Loucy (cell line): ENCODE data around the gene SPECC1.
"Not testable (repeated sequence)": the region's sequence is repeated elsewhere in the genome, so short reads cannot be mapped to it uniquely, and the experiment has no call there.

ENCODE experiments used
- H2AFZ ChIP-seq: fragments of 200-600 bp; sonication (generic); 2 replicates; pipeline ENCODE4 v1.6.0; 2016; ENCODE audit warnings: antibody characterized with exemption, mild to moderate bottlenecking, low read length, moderate library complexity
- H3F3A ChIP-seq: fragments of 200-600 bp; 2 replicates; pipeline ENCODE4 v1.6.0; 2016; ENCODE audit warnings: antibody characterized with exemption, low read depth, mild to moderate bottlenecking
- H3K27me3 ChIP-seq: fragments of 200-600 bp; sonication (generic); 2 replicates; pipeline ENCODE4 v1.6.1; 2014; ENCODE audit warnings: low read length, mild to moderate bottlenecking; ENCODE audit not compliant: insufficient read depth, poor library complexity, severe bottlenecking
- H3K36me3 ChIP-seq: fragments of 200-600 bp; sonication (generic); 2 replicates; pipeline ENCODE4 v1.6.1; 2016; ENCODE audit warnings: low read length; ENCODE audit not compliant: insufficient read depth
- H3K4me1 ChIP-seq: fragments of 200-600 bp; sonication (generic); 2 replicates; pipeline ENCODE4 v1.5.1; 2014; ENCODE audit warnings: low read length, mild to moderate bottlenecking; ENCODE audit not compliant: insufficient read depth, poor library complexity, severe bottlenecking
- H3K4me2 ChIP-seq: fragments of 200-600 bp; sonication (generic); 2 replicates; pipeline ENCODE4 v1.6.0; 2014; ENCODE audit warnings: antibody characterized with exemption, low read length, low read depth, mild to moderate bottlenecking; ENCODE audit not compliant: poor library complexity, severe bottlenecking
- H3K4me3 ChIP-seq: fragments of 200-600 bp; sonication (generic); 2 replicates; pipeline ENCODE4 v1.5.1; 2014; ENCODE audit warnings: low read length, mild to moderate bottlenecking, mixed read lengths; ENCODE audit not compliant: poor library complexity, severe bottlenecking
- H3K79me2 ChIP-seq: fragments of 200-600 bp; sonication (generic); 2 replicates; pipeline ENCODE4 v1.6.1; 2014; ENCODE audit warnings: low read length; ENCODE audit not compliant: insufficient read depth
- H3K9ac ChIP-seq: fragments of 200-600 bp; sonication (generic); 2 replicates; pipeline ENCODE4 v1.6.0; 2014; ENCODE audit warnings: mild to moderate bottlenecking, low read depth, low read length, moderate library complexity; ENCODE audit not compliant: poor library complexity, severe bottlenecking
- H3K9me2 ChIP-seq: fragments of 200-600 bp; sonication (generic); replicated peaks from 2 replicates; pipeline ENCODE4 v1.6.1; 2016; ENCODE audit warnings: low read depth, low read length, mixed read lengths
- H3K9me3 ChIP-seq: fragments of 200-600 bp; sonication (generic); 2 replicates; pipeline ENCODE4 v1.6.1; 2014; ENCODE audit warnings: mild to moderate bottlenecking, antibody characterized with exemption, low read length, low read depth; ENCODE audit not compliant: insufficient read depth
- H4K20me1 ChIP-seq: fragments of 200-600 bp; sonication (generic); 2 replicates; pipeline ENCODE4 v1.6.0; 2014; ENCODE audit warnings: antibody characterized with exemption, low read length, mild to moderate bottlenecking; ENCODE audit not compliant: insufficient read depth, poor library complexity, severe bottlenecking
- EZH2phosphoT487 ChIP-seq: fragments of 200-600 bp; IDR thresholded peaks from 2 replicates; pipeline ENCODE4 v1.6.1; 2018; ENCODE audit warnings: antibody characterized with exemption, mild to moderate bottlenecking, moderate library complexity, borderline replicate concordance
- TF ChIP-seq, protein P1 (sequence below): fragments of 200-600 bp; sonication (generic); conservative IDR thresholded peaks from 2 replicates; pipeline ENCODE4 v1.5.1; 2014; ENCODE audit warnings: mild to moderate bottlenecking, antibody characterized with exemption, low read length

The SPECC1 gene

DNA sequence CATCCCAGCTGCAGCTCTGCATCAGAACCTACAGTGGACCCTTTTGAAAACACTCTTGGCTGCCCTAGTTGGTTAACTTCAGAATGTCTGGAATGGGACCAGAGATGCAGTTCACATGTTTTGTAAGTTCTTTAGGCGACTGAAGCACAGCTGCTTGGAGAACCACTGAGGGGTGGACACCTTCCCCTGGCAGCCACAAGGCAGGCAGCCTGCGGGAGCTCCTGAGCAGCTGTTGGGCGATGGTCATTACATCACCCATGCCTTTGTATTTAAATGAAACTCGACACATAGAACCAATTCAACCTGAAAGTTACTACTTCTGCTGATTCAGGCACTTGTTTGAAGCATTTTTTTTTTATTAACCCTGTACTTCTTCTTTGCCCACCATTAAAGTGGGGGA lies 306.7 kb downstream of the SPECC1 start:
- H3K4me1 ChIP-seq, result no peaks in the 10 kb centered on the region
- H2AFZ ChIP-seq, result no peak overlapping the region
- no peaks in the 10 kb centered on the region for H3K79me2 ChIP-seq
- no peak overlapping the region for H3K4me3 ChIP-seq
- H3K9me3 ChIP-seq, result no peaks in the 10 kb centered on the region
- H3K36me3 ChIP-seq, result no peaks in the 10 kb centered on the region
- no peak for TF ChIP-seq EZH2phosphoT487
- TF ChIP-seq, protein P1, sequence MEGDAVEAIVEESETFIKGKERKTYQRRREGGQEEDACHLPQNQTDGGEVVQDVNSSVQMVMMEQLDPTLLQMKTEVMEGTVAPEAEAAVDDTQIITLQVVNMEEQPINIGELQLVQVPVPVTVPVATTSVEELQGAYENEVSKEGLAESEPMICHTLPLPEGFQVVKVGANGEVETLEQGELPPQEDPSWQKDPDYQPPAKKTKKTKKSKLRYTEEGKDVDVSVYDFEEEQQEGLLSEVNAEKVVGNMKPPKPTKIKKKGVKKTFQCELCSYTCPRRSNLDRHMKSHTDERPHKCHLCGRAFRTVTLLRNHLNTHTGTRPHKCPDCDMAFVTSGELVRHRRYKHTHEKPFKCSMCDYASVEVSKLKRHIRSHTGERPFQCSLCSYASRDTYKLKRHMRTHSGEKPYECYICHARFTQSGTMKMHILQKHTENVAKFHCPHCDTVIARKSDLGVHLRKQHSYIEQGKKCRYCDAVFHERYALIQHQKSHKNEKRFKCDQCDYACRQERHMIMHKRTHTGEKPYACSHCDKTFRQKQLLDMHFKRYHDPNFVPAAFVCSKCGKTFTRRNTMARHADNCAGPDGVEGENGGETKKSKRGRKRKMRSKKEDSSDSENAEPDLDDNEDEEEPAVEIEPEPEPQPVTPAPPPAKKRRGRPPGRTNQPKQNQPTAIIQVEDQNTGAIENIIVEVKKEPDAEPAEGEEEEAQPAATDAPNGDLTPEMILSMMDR, result no peak
- no peak overlapping the region for H3K9ac ChIP-seq
- no peaks in the 10 kb centered on the region for H3K9me2 ChIP-seq
- no peaks in the 10 kb centered on the region for H3K27me3 ChIP-seq
- no peaks in the 10 kb centered on the region for H3F3A ChIP-seq
- no peak overlapping the region for H3K4me2 ChIP-seq
- no peaks in the 10 kb centered on the region for H4K20me1 ChIP-seq

DNA sequence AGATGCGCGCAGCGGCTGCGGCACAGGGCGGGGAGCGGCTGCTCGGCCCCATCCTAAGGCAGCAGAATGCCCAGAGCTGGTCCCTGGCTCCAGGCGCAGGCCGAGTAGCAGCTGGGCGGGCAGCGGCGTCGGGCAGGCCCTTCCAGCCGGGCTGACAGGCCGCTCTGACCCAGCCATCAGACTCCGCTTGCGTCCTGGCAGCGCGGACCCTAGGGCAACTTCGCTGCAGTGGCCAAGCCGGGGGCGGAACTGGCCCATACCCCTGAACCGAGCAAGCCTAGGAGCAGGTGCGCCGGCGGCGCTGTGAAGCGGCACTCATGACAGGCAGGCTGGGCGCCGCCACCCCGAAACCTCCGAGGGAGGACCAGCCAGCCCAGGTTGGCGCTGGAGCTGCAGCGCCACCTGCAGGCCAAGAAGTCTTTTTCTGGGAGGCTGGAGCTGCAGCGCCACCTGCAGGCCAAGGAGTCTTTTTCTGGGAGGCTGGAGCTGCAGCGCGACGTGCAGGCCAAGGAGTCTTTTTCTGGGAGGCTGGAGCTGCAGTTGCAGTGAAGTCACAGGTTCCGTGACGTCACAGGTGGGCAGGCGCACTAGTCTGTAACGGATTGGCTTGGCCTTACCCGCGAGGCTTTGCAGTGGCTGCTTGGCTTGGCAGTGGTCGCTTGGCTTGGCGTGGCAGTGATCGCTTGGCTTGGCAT lies 311.5 kb downstream of the SPECC1 start:
- TF ChIP-seq, protein P1, result peak; percentile 66
- H3K4me3 ChIP-seq, H3K27me3 ChIP-seq, H3K4me1 ChIP-seq, H2AFZ ChIP-seq, H3K36me3 ChIP-seq, H4K20me1 ChIP-seq, H3K79me2 ChIP-seq, H3K4me2 ChIP-seq, H3F3A ChIP-seq, H3K9ac ChIP-seq, H3K9me3 ChIP-seq, H3K9me2 ChIP-seq: not testable (repeated sequence)

DNA sequence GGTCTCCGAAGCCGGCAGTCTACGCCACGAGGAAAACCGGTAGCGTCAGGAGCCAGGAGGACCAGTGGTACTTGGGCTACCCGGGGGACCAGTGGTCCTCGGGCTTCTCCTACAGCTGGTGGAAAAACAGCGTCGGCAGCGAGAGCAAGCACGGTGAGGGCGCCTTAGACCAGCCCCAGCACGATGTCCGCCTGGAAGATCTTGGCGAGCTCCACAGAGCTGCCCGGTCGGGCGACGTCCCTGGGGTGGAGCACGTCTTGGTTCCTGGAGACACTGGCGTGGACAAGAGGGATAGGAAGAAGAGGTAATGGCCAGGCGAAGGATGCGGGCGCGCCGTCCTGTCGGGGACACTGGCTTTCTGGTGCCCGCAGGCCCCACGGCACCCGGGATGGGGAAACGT lies 312.2 kb downstream of the SPECC1 start:
- H3K79me2 ChIP-seq, H3K9me3 ChIP-seq, H3K9me2 ChIP-seq, H3K27me3 ChIP-seq, H4K20me1 ChIP-seq, H3K4me3 ChIP-seq, H3K36me3 ChIP-seq, H3F3A ChIP-seq, H3K4me1 ChIP-seq, H2AFZ ChIP-seq, H3K9ac ChIP-seq, H3K4me2 ChIP-seq: not testable (repeated sequence)

DNA sequence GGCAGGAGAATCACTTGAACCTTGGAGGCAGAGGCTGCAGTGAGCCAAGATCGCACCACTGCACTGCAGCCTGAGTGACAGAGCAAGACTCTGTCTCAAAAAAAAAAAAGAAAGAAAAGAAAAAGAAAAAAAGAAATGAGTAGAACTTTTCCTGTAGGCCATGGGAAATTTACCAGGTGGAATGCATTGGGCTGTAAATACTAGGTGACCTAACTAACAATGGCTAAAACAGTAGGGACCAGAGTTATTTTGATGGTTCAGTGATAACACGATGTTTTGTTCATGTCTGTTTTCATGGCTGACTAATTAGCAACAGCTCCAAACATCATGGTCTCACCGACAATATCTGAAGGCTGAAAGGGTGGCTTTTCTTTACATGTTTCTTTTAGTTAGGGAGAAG lies 318.6 kb downstream of the SPECC1 start:
- H3F3A ChIP-seq, H3K4me2 ChIP-seq, H3K27me3 ChIP-seq: not testable (repeated sequence)

DNA sequence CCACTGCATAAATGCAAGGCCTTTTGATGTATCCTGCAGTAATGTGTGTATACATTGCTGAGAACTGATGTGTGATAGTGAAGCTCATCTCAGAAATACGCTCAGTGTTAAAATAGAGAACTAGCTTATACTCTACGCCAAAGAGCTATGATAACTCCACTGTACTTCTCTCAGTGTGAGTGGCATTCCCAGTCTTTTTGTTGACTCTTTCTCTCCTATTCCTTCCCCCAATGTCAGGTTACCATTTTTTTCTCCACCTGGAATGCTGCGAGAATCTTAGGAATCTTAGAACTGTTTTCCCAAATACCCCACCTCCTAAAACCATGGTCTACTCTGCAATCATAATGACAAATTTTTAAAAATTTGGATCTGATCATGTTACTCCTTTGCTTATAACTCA lies 342.2 kb downstream of the SPECC1 start:
- H3K4me2 ChIP-seq, H3K9me3 ChIP-seq, H3K36me3 ChIP-seq, H3F3A ChIP-seq, H3K27me3 ChIP-seq, H3K9ac ChIP-seq, H3K4me1 ChIP-seq, H3K9me2 ChIP-seq, H2AFZ ChIP-seq, H4K20me1 ChIP-seq, H3K4me3 ChIP-seq, H3K79me2 ChIP-seq: not testable (repeated sequence)

More for the DNA sequence above, 318.6 kb downstream of the SPECC1 start:
- not testable (repeated sequence) for H3K4me1 ChIP-seq, H3K9me2 ChIP-seq, H4K20me1 ChIP-seq, H3K79me2 ChIP-seq, H3K9ac ChIP-seq, H3K36me3 ChIP-seq, H3K9me3 ChIP-seq, H3K4me3 ChIP-seq
- peak overlapping the region; percentile 73; the same call in 1 of the 2 replicates for H2AFZ ChIP-seq

DNA sequence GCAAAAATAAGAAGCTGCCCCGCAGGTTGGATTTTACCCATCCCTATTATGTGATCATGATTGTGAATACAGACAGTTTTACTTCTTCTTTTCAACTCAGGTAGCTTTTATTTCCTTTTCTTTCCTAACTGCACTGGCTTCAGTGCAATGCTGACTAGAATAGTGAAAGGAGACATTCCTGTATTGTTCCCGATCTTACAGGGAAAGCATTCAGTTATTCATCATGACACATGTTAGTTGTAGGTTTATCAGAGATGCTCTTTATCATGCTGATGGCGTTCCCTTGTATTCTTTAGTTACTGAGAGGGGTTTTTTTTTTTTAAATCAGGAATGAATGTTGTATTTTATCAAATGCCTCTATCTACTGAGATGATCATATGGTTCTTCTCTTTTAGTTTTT lies 343.4 kb downstream of the SPECC1 start:
- H3F3A ChIP-seq, H2AFZ ChIP-seq, H3K9me3 ChIP-seq, H3K9me2 ChIP-seq, H3K9ac ChIP-seq, H3K27me3 ChIP-seq, H3K4me2 ChIP-seq, H4K20me1 ChIP-seq, H3K36me3 ChIP-seq, H3K4me3 ChIP-seq, H3K79me2 ChIP-seq, H3K4me1 ChIP-seq: not testable (repeated sequence)
